ENCODE data around the gene TRPM4. TPM values are rescaled to one million over a fixed set of nuclear protein-coding genes. Genes with fewer than 3 reads are reported as not detected.

Gene TRPM4
- total RNA-seq, 2 experiments from 2014 or later: 0.40 to 0.54 TPM

DNA sequence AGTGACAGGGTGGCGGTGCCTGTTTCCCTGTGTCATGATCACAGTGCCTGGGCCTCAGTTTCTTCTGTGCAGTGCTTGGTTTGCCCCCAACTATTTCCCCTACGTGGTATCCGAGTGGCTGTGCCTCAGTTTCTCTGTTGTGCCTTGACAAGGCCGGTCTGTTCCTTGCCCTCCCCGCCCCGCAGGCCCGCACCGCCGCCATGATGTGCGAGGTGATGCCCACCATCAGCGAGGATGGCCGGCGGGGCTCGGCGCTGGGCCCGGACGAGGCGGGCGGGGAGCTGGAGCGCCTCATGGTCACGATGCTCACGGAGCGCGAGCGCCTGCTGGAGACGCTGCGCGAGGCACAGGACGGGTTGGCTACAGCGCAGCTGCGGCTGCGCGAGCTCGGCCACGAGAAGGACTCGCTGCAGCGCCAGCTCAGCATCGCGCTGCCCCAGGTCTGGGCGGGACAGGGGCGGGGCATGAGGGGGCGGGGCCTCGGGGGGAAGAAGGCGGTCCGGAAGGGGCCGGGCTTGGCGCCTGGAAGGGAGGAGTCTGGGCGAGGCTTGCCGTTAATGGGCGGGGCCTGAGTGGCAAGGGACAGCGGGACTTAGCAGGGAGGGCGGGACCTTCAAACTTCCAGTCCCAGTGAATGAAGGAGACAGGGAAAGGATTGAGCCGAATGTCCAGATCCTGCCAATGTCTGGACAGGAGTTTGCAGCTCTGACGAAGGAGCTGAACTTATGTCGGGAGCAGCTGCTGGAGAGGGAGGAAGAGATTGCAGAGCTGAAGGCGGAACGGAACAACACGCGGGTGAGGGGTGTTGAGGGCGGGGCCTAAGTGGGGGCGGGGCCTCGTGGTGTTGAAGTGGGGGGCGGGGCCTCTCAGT lies 29.7 kb upstream of the TRPM4 start:
- H3K9me3 Mint-ChIP-seq: no peaks in the 10 kb centered on the region
- DNase-seq: peak; percentile 95
- ChIA-PET CTCF (interaction anchor here (1.0 to 3.7 kb wide), 6 partner anchors 14 to 340 kb away, joined by 3 to 17 read pairs (median 9); partner anchors contain the start of gene LIN7B), POLR2A (interaction anchor here (0.9 to 2.8 kb wide), 5 partner anchors 8 to 41 kb away, joined by 3 to 11 read pairs (median 4); partner anchors contain the start of genes LIN7B and PPFIA3)
- peaks cover 8% of the 10 kb centered on the region for H3K4me1 Mint-ChIP-seq (ENCODE audit: low read depth)
- H3K27me3 Mint-ChIP-seq: no peaks in the 10 kb centered on the region
- ATAC-seq: peak; percentile 98
- peaks cover 1% of the 10 kb centered on the region for H3K36me3 Mint-ChIP-seq (ENCODE audit: low read depth)
- peak overlapping the region; percentile 87 for H3K27ac Mint-ChIP-seq
- H3K4me3 Mint-ChIP-seq: peak overlapping the region; percentile 82
- intact Hi-C loops (cut with micrococcal nuclease): no loop called here
- TF ChIP-seq, protein P1, sequence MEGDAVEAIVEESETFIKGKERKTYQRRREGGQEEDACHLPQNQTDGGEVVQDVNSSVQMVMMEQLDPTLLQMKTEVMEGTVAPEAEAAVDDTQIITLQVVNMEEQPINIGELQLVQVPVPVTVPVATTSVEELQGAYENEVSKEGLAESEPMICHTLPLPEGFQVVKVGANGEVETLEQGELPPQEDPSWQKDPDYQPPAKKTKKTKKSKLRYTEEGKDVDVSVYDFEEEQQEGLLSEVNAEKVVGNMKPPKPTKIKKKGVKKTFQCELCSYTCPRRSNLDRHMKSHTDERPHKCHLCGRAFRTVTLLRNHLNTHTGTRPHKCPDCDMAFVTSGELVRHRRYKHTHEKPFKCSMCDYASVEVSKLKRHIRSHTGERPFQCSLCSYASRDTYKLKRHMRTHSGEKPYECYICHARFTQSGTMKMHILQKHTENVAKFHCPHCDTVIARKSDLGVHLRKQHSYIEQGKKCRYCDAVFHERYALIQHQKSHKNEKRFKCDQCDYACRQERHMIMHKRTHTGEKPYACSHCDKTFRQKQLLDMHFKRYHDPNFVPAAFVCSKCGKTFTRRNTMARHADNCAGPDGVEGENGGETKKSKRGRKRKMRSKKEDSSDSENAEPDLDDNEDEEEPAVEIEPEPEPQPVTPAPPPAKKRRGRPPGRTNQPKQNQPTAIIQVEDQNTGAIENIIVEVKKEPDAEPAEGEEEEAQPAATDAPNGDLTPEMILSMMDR (IDR thresholded peaks at IDR 0.05): no peak

DNA sequence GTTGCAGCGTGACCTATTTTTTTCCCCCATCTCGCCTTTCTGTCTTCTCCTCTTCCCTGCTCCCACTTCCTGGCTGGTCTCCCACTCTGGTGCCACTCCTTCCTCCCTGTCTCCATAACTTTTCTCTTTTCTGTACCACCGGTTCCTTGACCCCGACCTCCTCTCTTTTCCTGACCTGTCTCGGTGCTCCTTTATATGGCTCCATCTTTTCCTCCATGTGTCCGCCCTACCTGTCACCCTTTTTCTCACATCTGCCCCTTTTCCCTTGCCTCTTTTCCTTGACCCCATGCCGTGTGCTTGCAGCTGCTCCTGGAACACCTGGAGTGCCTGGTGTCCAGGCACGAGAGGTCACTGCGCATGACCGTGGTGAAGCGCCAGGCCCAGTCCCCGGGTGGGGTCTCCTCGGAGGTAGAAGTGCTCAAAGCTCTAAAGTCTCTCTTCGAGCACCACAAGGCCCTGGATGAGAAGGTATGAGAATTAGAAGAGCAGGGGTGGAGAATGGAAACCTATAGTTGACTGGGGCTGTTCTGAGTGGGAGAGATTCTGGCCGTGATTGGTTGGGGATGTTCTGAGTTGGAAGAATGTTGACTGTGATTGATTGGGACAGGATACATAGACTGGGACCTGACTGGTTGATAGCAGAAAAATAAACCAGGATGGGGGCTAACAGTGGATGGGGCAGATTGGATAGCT lies 28.9 kb upstream of the TRPM4 start:
- POLR2A ChIA-PET: interaction anchor here (1.0 to 2.8 kb wide), 4 partner anchors 9 to 23 kb away, joined by 3 to 11 read pairs (median 6); partner anchors contain the start of genes LIN7B and PPFIA3

DNA sequence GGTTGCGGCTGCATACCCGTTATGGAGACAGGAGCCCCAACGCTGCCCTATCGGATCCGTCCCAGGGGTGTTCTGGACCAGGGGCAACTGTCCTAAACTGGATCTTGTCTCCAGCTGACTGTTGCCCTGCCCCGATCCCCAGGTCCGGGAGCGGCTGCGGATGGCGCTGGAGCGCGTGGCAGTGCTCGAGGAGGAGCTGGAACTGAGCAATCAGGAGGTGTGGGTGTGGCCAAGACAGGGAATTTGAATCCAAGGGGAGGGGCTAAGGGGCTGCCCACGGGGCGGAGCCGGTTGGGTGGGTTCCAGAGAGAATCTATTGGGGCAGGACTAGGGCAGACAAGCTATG lies 28.4 kb upstream of the TRPM4 start:
- no peaks in the 10 kb centered on the region for H3K9me3 Mint-ChIP-seq
- intact Hi-C loops (cut with micrococcal nuclease): no loop called here
- peaks cover under 1% of the 10 kb centered on the region for H3K27me3 Mint-ChIP-seq
- TF ChIP-seq, protein P1 (IDR thresholded peaks at IDR 0.05): no peak
- H3K27ac Mint-ChIP-seq: no peak overlapping the region
- H3K36me3 Mint-ChIP-seq (ENCODE audit: low read depth): peaks cover 1% of the 10 kb centered on the region
- ChIA-PET POLR2A (interaction anchor here (1.4 to 2.8 kb wide), 4 partner anchors 11 to 24 kb away, joined by 3 to 11 read pairs (median 8); partner anchors contain the start of gene LIN7B), CTCF (interaction anchor here (0.6 to 3.7 kb wide), 7 partner anchors 15 to 342 kb away, joined by 3 to 17 read pairs (median 5); partner anchors contain the start of gene LIN7B)
- peaks cover 15% of the 10 kb centered on the region for H3K4me1 Mint-ChIP-seq (ENCODE audit: low read depth)
- DNase-seq (no peak), ATAC-seq (no peak)
- H3K4me3 Mint-ChIP-seq: no peak overlapping the region

More for the DNA sequence above, 28.9 kb upstream of the TRPM4 start:
- Mint-ChIP-seq H3K4me1 (ENCODE audit: low read depth) (peaks cover 13% of the 10 kb centered on the region), H3K27ac (peak overlapping the region; percentile 52), H3K36me3 (ENCODE audit: low read depth) (peaks cover 1% of the 10 kb centered on the region), H3K4me3 (peak overlapping the region; percentile 82), H3K27me3 (no peaks in the 10 kb centered on the region), H3K9me3 (no peaks in the 10 kb centered on the region)
- ATAC-seq (no peak), DNase-seq (no peak)
- CTCF ChIA-PET: interaction anchor here (0.6 to 3.7 kb wide), 7 partner anchors 15 to 341 kb away, joined by 3 to 17 read pairs (median 5); partner anchors contain the start of gene LIN7B
- TF ChIP-seq, protein P1 (IDR thresholded peaks at IDR 0.05): no peak
- intact Hi-C loops (cut with micrococcal nuclease): no loop called here

DNA sequence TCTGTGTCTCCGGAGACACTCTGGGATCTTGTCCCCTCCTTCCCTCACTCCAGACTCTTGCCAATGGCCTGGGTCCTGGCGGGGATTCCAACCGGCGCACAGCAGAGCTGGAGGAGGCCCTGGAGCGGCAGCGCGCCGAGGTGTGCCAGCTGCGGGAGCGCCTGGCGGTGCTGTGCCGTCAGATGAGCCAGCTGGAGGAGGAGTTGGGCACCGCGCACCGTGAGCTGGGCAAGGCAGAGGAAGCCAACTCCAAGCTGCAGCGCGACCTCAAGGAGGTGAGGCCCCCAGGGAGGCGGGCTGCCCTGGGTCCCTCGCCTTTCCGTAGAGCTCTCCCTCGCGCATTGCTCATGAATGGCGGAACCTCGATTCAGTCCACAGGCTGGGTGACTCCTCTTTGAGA lies 27.3 kb upstream of the TRPM4 start:
- peaks cover 4% of the 10 kb centered on the region for H3K27me3 Mint-ChIP-seq
- TF ChIP-seq, protein P1 (IDR thresholded peaks at IDR 0.05): no peak
- no peak overlapping the region for H3K4me3 Mint-ChIP-seq
- DNase-seq: no peak
- intact Hi-C loops (cut with micrococcal nuclease): no loop called here
- no peak for ATAC-seq
- H3K27ac Mint-ChIP-seq: no peak overlapping the region
- H3K4me1 Mint-ChIP-seq (ENCODE audit: low read depth): peaks cover 17% of the 10 kb centered on the region
- peaks cover 1% of the 10 kb centered on the region for H3K36me3 Mint-ChIP-seq (ENCODE audit: low read depth)
- ChIA-PET CTCF (interaction anchor here (2.1 to 7.0 kb wide), 5 partner anchors 15 to 69 kb away, joined by 5 to 35 read pairs (median 16); partner anchors contain the start of gene LIN7B), POLR2A (interaction anchor here (1.5 kb wide), 1 partner anchor 10 kb away, joined by 6 read pairs; no protein-coding TSS in a partner anchor)
- H3K9me3 Mint-ChIP-seq: no peaks in the 10 kb centered on the region
